HT1080 (cell line): ENCODE data around the gene RXYLT1. TPM values are rescaled to one million over a fixed set of nuclear protein-coding genes. Genes with fewer than 3 reads are reported as not detected.
"Not testable (repeated sequence)": the region's sequence is repeated elsewhere in the genome, so short reads cannot be mapped to it uniquely, and the experiment has no call there.

ENCODE experiments used
- DNase-seq: peaks from one replicate; pipeline ENCODE4 v3.0.0-alpha.2; 2015; ENCODE audit warnings: low read depth
- polyA plus RNA-seq, 2 experiments: library from polyadenylated mRNA; depleted of rRNA; stranded (reverse); fragments of >200 nt; gene quantifications; 2 replicates each; pipeline ENCODE4 v1.2.3, GENCODE V29; 2015
- total RNA-seq: library from RNA; depleted of rRNA; stranded (reverse); fragments of >200 nt; shearing (Covaris generic); gene quantifications from 2 replicates; pipeline ENCODE4 v1.2.3, GENCODE V29; 2014; rRNA removed

Gene RXYLT1, protein sequence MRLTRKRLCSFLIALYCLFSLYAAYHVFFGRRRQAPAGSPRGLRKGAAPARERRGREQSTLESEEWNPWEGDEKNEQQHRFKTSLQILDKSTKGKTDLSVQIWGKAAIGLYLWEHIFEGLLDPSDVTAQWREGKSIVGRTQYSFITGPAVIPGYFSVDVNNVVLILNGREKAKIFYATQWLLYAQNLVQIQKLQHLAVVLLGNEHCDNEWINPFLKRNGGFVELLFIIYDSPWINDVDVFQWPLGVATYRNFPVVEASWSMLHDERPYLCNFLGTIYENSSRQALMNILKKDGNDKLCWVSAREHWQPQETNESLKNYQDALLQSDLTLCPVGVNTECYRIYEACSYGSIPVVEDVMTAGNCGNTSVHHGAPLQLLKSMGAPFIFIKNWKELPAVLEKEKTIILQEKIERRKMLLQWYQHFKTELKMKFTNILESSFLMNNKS
- 38.1 and 42.9 TPM in 2 replicates for total RNA-seq
- polyA plus RNA-seq (2015; cell fraction: cytosol; rRNA removed) = 39.0 and 43.5 TPM in 2 replicates
- polyA plus RNA-seq (2015; cell fraction: nucleus; rRNA removed) = 23.4 TPM in 2 replicates

GRCh38 chr12:63779498-63780481 is at the start of gene RXYLT1:
RXYLT1 (plus strand) TSS chr12:63779909; CDS start chr12:63779961, 52 bp downstream.
- DNase-seq = peak; percentile 79

DNA sequence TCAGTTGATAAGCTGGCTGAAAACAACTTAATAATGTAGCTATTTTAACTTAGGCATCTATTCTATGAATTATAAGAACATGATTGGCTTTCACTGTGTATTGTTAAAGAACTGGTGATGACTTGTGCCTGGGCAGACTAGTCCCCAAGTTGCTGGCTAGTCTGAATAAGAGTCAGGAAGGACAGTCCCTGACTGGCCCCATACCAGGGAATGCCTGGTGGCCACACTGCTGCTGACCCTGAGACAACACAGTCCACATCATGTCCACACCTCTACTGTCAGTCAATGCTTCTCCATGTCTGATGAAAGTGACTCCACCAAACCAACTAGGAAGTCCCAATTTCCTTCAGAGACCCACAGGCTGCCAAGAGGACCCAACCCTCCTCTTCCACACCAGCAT is 46.9 kb upstream of the RXYLT1 start:
- DNase-seq = not testable (repeated sequence)

DNA sequence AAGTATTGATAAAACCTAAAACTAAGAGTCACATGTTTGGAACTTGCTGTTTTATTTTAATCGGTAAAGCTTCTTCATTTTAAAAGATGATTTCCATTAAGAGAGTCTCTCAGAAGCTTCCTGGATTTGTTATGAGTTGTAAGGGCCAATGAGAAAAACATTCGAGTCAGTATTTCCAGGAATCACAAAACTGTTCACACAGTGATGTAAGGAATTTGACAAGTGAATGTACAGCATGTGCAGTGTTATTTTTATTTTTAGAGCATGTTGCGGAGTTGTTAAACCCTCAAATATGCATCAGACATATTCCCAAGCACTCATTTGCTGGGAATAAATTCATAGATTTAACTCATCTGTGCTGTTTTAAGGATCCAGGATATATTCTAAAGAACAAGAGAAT is 46.1 kb upstream of the RXYLT1 start:
- not testable (repeated sequence) for DNase-seq

GRCh38 chr12:63740551-63740950 is 39.2 kb upstream of the RXYLT1 start:
- not testable (repeated sequence) for DNase-seq

DNA sequence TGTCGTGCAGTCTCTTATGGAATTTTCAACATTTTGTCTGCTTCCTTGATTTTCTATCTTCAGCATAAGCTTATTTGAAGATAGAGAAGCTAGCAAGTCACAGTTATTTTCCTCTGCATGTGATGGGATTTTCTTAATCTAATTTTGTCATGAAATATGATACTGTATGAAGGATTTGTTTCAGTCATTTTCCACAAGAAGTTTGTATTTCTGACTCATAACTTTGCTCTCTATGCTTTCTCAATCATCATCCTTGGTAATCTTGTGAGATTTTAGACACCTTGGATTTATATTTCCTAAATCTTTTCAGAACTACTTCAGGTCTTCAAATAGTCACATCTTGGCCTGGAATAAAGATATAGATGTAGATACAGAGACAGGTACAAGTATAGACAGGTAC is 38.3 kb upstream of the RXYLT1 start:
- not testable (repeated sequence) for DNase-seq

DNA sequence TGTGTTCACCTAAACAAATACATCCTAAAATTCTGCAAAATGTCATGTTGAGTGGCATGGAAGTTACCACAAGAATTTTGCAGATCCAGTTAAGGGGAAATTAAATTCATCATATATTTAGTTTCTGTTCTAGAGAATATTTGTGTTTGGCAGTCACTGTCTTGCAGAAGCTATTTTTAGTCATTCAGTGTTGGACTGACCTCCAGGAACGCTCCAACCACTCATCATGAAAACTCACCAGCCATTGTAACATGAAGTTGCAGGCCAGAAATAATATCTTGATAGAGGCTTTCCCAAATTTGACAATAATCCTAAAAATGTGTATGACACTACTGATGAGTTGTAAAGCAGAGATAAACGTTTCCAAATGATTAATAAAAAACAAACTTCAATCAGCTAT is 35.6 kb upstream of the RXYLT1 start:
- DNase-seq = not testable (repeated sequence)

- DNase-seq = not testable (repeated sequence)
Measured at GRCh38 chr12:63746470-63746869, 33.2 kb upstream of the RXYLT1 start.

DNA sequence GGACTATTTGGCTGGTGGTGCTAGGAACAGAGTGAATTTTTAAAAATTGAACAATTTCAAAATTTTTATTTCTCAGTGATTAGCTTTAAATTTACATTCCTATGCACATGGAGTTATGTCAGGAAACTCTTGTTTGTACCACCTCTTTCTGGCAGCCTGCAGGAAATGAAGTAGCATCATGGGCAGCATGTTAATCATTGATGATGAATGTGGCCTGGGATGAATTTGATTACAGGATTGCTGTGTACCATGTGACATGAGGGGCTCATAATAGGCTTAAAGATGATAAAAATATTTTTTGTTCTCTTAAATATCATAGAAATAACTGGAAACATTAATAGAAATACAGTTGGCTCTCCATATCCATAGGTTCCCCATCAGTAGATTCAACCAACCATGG is 32.6 kb upstream of the RXYLT1 start:
- not testable (repeated sequence) for DNase-seq

- DNase-seq = no peak
Measured at GRCh38 chr12:63747553-63747952, 32.2 kb upstream of the RXYLT1 start.

DNA sequence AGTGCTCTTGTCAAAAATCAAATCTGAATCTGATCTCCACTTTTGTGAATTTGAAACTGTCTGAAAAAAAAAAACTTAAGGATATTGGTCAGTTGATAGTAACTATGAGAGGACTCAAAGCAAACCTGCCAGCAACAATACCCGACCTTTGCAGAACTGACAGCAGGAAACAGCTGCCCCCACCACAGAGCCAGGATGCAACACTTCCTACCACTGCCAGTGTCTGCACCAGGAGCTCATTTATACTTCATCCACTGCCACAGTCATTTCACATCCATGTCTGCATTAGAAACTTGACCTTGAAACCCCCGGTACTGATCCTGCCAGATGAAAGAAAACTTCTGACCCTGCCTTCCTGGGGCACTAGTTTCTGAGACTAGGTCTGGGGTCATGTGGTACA is 27.4 kb upstream of the RXYLT1 start:
- DNase-seq = no peak

- no peak for DNase-seq
Measured at GRCh38 chr12:63752841-63753240, 26.9 kb upstream of the RXYLT1 start.

DNA sequence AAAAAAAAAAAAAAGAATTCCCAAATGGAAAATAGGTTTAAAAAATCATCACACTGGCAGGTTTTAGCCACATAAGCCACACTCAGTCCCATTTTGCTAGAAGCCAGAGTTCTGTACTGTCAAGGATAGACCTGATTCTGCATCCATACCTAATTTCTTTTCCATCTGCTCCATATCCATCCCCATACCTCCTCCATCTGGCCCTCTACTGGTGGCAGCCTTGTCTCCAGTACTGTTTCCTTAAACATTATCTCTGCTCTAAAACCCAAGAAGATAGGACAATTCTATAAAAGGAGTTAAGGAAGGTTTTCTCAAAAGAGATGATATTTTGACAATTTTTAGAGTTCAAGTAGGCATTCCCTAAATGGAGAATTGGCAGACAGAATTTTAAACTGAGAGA is 26.0 kb upstream of the RXYLT1 start:
- no peak for DNase-seq

DNA sequence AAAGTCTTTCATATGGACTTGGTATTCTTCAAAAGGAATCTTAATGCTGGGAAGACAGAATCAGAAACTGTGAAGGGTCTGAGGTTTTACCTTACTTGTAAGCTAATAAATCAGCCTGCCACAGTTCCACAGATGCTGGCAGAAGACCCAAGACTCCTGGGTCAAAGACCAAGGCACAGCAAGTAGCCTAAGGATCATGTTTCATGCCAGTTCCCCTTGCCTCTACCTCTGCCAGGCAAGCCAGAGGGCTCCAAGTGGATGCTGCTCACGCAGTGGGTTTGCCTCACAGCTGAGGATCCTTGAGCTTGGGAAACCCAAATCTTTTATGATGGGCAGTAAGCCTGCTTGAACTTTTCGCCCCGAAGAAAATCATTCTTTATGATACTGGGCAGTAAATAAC is 15.2 kb upstream of the RXYLT1 start:
- no peak for DNase-seq

DNA sequence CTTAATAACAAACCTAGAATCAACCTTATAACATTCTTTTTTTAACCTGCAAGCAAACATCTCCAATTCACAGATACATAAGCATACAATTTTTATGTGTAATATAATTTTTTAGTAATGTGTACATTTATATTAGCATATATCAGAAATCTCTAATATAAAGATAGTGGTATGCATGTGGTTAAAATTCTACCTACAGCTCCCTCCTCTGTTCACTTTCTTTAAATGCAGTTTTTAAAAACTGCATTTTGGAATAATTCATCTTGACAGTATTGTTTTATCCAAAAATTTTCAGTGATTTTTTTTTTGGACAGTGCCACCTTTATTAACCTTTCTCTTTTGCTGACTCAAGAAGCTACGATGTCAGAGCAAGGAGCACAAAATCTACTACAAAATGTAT is 13.2 kb upstream of the RXYLT1 start:
- no peak for DNase-seq

GRCh38 chr12:63770375-63770774 is 9.3 kb upstream of the RXYLT1 start:
- no peak for DNase-seq

- DNase-seq = no peak
Measured at GRCh38 chr12:63777340-63777739, 2.4 kb upstream of the RXYLT1 start.

DNA sequence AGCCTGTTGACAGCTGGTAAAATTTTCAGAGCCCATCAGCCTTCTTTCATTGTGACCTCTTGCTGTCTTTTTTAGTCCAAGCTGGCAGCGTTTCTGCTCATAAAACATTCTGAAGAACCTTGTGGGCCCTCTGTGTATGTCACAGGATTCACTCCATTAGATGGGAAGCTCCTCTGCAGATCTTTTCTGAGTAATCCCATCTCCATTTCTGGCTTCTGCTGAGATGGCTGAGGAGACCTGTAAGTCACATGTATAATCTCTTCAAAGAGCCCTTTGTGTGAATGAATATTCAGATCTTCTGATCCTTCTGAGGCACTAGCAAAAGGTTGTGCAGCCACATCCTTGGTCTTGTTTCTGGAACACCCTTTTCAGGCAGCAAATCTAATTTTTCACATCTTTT is 2.8 kb downstream of the RXYLT1 start:
- no peak for DNase-seq

DNA sequence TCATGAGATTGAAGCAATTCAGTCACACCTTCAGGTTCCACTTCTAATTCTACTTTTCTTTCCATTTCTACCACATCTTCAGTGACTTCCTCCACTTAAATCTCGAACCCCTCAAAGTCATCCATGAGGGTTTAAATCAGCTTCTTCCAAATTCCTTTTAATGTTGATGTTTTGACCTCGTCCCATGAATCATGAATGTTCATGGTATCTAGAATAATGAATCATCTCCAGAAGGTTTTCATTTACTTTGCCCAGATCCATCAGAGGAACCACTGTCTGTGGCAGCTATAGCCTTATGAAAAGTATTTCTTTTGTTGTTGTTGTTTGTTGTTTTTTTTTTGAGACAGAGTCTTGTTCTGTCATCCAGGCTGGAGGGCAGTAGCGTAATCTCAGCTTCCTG is 7.6 kb downstream of the RXYLT1 start:
- peak; percentile 16 for DNase-seq

GRCh38 chr12:63790608-63790945 is 10.9 kb downstream of the RXYLT1 start:
- DNase-seq = no peak

- DNase-seq = no peak
Measured at GRCh38 chr12:63792338-63792737, 12.6 kb downstream of the RXYLT1 start.

GRCh38 chr12:63795032-63795687 is 15.5 kb downstream of the RXYLT1 start:
- DNase-seq = no peak
